ENCODE measurements around the gene TNS3. TPM values are rescaled to one million over a fixed set of nuclear protein-coding genes. Genes with fewer than 3 reads are reported as not detected.

Gene TNS3
- total and polyA plus RNA-seq, 2 of the 13 experiments (the other 11 are each of a cell fraction or from before 2014, with no cell fraction given) = 52.9 to 55.7 TPM

DNA sequence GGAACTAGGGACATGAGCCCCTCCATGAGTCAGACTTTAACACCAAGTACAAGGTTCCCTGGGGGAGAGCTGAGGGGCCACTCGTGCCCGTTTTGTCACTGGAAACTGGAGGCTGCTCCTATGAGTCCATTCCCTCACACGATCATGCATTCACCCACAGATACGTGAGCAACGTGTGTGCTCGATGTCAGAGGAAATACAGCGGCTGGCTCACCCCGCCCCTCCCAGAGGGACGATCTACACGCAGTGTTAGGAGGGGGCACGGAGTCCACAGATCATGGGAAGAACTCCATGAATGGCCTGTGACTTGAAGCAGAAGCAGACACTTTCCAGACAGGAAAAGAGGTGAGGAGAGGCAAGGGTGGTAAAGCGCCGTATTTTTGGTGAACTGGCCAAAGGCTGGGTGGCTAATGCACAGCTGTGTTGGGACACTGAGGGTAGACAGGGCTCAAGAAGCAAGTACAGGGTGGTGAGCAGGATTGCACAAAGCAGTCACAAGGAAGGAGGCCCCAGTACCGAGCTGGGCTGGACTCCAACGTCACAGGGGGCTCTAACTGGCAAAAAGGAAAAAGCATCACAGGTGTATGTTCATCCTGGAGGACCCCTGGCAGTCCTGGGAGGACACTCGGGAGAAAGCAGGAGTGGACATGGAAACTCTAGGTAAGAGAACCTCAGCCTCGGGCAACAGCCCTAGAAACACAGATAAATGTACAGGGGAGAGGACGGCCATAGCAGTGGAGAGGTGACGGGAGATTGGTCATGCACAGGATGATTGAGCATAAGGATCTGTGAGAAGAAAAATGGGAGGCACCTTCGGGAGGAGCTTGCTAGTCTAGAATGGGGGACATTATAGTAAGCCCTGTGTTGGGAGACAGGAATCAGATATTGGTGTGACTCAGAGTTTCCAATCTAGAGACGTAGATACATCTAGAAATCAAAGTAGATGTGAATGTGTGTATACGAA, 41.2 kb downstream of the TNS3 start (continued):
- peak; percentile 78; the same call in 1 of the 2 replicates for TF ChIP-seq ZNF292 (CRISPR knock-in tag; IDR thresholded peaks at IDR 0.05; ENCODE audit: borderline replicate concordance, low read depth)
- TF ChIP-seq MLLT10 (CRISPR knock-in tag; IDR thresholded peaks at IDR 0.05) = no peak
- TF ChIP-seq, protein P1, sequence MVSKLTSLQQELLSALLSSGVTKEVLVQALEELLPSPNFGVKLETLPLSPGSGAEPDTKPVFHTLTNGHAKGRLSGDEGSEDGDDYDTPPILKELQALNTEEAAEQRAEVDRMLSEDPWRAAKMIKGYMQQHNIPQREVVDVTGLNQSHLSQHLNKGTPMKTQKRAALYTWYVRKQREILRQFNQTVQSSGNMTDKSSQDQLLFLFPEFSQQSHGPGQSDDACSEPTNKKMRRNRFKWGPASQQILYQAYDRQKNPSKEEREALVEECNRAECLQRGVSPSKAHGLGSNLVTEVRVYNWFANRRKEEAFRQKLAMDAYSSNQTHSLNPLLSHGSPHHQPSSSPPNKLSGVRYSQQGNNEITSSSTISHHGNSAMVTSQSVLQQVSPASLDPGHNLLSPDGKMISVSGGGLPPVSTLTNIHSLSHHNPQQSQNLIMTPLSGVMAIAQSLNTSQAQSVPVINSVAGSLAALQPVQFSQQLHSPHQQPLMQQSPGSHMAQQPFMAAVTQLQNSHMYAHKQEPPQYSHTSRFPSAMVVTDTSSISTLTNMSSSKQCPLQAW (CRISPR knock-in tag; IDR thresholded peaks at IDR 0.05) = peak; percentile 71
- peak in 1 of 2 experiments; percentile 76; a peak in 3 of 4 replicates for TF ChIP-seq POLR2A (IDR thresholded peaks at IDR 0.05; ENCODE audit: insufficient read depth in 1 of 2, low read depth in 2 of 2, low read length in 2 of 2)
- TF ChIP-seq ZNF333 (CRISPR knock-in tag; IDR thresholded peaks at IDR 0.05; ENCODE audit: borderline replicate concordance) = no peak
- 0 out of 2 replicates have a peak, but pooled peaks have one; percentile 22 for TF ChIP-seq FOSL2 (CRISPR knock-in tag; IDR thresholded peaks at IDR 0.05)
- TF ChIP-seq, protein P2, sequence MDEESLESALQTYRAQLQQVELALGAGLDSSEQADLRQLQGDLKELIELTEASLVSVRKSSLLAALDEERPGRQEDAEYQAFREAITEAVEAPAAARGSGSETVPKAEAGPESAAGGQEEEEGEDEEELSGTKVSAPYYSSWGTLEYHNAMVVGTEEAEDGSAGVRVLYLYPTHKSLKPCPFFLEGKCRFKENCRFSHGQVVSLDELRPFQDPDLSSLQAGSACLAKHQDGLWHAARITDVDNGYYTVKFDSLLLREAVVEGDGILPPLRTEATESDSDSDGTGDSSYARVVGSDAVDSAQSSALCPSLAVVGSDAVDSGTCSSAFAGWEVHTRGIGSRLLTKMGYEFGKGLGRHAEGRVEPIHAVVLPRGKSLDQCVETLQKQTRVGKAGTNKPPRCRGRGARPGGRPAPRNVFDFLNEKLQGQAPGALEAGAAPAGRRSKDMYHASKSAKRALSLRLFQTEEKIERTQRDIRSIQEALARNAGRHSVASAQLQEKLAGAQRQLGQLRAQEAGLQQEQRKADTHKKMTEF (CRISPR knock-in tag; IDR thresholded peaks at IDR 0.05) = peak; percentile 47; the same call in 1 of the 2 replicates
- peak; percentile 61; the same call in 1 of the 2 replicates for TF ChIP-seq IRF2 (CRISPR knock-in tag; IDR thresholded peaks at IDR 0.05)
- TF ChIP-seq AKAP8 (CRISPR knock-in tag; IDR thresholded peaks at IDR 0.05) = peak; percentile 48
- TF ChIP-seq, protein P3, sequence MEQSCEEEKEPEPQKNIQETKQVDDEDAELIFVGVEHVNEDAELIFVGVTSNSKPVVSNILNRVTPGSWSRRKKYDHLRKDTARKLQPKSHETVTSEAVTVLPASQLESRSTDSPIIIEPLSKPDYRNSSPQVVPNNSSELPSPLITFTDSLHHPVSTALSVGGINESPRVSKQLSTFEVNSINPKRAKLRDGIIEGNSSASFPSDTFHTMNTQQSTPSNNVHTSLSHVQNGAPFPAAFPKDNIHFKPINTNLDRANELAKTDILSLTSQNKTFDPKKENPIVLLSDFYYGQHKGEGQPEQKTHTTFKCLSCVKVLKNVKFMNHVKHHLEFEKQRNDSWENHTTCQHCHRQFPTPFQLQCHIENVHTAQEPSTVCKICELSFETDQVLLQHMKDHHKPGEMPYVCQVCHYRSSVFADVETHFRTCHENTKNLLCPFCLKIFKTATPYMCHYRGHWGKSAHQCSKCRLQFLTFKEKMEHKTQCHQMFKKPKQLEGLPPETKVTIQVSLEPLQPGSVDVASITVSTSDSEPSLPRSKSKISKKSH (CRISPR knock-in tag; IDR thresholded peaks at IDR 0.05; ENCODE audit: borderline replicate concordance) = peak; percentile 52; the same call in 1 of the 2 replicates
- TF ChIP-seq, protein P4, sequence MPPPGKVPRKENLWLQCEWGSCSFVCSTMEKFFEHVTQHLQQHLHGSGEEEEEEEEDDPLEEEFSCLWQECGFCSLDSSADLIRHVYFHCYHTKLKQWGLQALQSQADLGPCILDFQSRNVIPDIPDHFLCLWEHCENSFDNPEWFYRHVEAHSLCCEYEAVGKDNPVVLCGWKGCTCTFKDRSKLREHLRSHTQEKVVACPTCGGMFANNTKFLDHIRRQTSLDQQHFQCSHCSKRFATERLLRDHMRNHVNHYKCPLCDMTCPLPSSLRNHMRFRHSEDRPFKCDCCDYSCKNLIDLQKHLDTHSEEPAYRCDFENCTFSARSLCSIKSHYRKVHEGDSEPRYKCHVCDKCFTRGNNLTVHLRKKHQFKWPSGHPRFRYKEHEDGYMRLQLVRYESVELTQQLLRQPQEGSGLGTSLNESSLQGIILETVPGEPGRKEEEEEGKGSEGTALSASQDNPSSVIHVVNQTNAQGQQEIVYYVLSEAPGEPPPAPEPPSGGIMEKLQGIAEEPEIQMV (CRISPR knock-in tag; IDR thresholded peaks at IDR 0.05; ENCODE audit: low read depth) = peak; percentile 73; the same call in 1 of the 2 replicates
- no peak for TF ChIP-seq ISL2 (CRISPR knock-in tag; IDR thresholded peaks at IDR 0.05)
- no peak for TF ChIP-seq HDAC6 (IDR thresholded peaks at IDR 0.05; ENCODE audit: low read depth, low read length)
- TF ChIP-seq, protein P5, sequence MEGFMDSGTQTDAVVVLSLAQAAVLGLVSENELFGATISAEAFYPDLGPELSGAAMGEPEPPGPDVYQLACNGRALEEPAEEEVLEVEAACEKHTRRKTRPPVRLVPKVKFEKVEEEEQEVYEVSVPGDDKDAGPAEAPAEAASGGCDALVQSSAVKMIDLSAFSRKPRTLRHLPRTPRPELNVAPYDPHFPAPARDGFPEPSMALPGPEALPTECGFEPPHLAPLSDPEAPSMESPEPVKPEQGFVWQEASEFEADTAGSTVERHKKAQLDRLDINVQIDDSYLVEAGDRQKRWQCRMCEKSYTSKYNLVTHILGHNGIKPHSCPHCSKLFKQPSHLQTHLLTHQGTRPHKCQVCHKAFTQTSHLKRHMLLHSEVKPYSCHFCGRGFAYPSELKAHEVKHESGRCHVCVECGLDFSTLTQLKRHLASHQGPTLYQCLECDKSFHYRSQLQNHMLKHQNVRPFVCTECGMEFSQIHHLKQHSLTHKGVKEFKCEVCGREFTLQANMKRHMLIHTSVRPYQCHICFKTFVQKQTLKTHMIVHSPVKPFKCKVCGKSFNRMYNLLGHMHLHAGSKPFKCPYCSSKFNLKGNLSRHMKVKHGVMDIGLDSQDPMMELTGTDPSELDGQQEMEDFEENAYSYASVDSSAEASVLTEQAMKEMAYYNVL (CRISPR knock-in tag; IDR thresholded peaks at IDR 0.05; ENCODE audit: borderline replicate concordance) = peak; percentile 55; the same call in 1 of the 2 replicates
- 0 out of 2 replicates have a peak, but pooled peaks have one; percentile 21 for TF ChIP-seq ZSCAN9 (CRISPR knock-in tag; IDR thresholded peaks at IDR 0.05; ENCODE audit: borderline replicate concordance)
- TF ChIP-seq, protein P6, sequence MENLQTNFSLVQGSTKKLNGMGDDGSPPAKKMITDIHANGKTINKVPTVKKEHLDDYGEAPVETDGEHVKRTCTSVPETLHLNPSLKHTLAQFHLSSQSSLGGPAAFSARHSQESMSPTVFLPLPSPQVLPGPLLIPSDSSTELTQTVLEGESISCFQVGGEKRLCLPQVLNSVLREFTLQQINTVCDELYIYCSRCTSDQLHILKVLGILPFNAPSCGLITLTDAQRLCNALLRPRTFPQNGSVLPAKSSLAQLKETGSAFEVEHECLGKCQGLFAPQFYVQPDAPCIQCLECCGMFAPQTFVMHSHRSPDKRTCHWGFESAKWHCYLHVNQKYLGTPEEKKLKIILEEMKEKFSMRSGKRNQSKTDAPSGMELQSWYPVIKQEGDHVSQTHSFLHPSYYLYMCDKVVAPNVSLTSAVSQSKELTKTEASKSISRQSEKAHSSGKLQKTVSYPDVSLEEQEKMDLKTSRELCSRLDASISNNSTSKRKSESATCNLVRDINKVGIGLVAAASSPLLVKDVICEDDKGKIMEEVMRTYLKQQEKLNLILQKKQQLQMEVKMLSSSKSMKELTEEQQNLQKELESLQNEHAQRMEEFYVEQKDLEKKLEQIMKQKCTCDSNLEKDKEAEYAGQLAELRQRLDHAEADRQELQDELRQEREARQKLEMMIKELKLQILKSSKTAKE (CRISPR knock-in tag; IDR thresholded peaks at IDR 0.05; ENCODE audit: borderline replicate concordance) = peak; percentile 70
- TF ChIP-seq ZC3H13 (CRISPR knock-in tag; IDR thresholded peaks at IDR 0.05) = 0 out of 2 replicates have a peak, but pooled peaks have one; percentile 30

Measured in HepG2 (cell line).